ENCODE results near the gene FAM193A.

Gene FAM193A

DNA sequence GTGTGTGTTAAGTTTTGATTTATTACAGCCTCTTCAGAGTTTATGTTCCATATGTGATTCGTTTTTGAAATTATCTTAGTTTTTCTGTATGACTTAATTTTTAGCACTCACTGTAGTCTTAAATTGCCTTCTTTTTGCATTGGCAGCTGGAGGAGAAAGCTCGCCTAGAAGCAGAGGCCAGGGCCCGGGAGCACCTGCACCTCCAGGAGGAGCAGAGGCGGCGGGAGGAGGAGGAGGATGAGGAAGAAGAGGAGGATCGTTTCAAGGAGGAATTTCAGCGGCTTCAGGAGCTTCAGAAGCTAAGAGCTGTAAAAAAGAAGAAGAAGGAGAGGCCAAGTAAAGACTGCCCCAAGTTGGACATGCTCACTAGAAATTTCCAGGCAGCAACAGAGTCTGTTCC, 163.1 kb downstream of the FAM193A start:
- H3K36me3 ChIP-seq (ENCODE audit: low read depth) = peaks cover 93% of the 10 kb centered on the region

DNA sequence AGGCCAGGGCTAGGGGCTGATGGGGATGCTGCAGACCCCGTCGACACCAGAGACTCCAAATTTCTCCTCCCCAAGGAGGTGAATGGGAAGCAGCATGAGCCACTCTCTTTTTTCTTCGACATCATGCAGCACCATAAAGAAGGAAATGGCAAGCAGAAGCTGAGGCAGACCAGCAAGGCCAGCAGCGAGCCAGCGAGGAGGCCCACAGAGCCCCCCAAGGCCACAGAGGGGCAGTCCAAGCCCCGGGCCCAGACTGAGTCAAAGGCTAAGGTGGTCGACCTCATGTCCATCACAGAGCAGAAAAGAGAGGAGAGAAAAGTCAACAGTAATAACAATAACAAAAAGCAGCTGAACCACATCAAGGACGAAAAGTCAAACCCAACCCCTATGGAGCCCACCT, 163.6 kb downstream of the FAM193A start:
- H3K9me3 ChIP-seq (ENCODE audit: severe bottlenecking) = no peaks in the 10 kb centered on the region
- H3K27me3 ChIP-seq (ENCODE audit: insufficient read depth, poor library complexity, severe bottlenecking) = no peaks in the 10 kb centered on the region
- DNase-seq (ENCODE audit: low spot score) = no peak
- no peak overlapping the region for H3K4me3 ChIP-seq (ENCODE audit: severe bottlenecking)
- ATAC-seq (ENCODE audit: low read depth) = no peak
- H3K4me1 ChIP-seq (ENCODE audit: insufficient read depth, poor library complexity, severe bottlenecking) = no peaks in the 10 kb centered on the region
- peaks cover 92% of the 10 kb centered on the region for H3K36me3 ChIP-seq (ENCODE audit: low read depth)
- H3K27ac ChIP-seq (ENCODE audit: poor library complexity, severe bottlenecking) = no peak overlapping the region
- TF ChIP-seq, protein P1, sequence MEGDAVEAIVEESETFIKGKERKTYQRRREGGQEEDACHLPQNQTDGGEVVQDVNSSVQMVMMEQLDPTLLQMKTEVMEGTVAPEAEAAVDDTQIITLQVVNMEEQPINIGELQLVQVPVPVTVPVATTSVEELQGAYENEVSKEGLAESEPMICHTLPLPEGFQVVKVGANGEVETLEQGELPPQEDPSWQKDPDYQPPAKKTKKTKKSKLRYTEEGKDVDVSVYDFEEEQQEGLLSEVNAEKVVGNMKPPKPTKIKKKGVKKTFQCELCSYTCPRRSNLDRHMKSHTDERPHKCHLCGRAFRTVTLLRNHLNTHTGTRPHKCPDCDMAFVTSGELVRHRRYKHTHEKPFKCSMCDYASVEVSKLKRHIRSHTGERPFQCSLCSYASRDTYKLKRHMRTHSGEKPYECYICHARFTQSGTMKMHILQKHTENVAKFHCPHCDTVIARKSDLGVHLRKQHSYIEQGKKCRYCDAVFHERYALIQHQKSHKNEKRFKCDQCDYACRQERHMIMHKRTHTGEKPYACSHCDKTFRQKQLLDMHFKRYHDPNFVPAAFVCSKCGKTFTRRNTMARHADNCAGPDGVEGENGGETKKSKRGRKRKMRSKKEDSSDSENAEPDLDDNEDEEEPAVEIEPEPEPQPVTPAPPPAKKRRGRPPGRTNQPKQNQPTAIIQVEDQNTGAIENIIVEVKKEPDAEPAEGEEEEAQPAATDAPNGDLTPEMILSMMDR (IDR thresholded peaks at IDR 0.05; ENCODE audit: poor library complexity, severe bottlenecking) = no peak

More for the DNA sequence above, 163.1 kb downstream of the FAM193A start:
- TF ChIP-seq, protein P1 (IDR thresholded peaks at IDR 0.05; ENCODE audit: poor library complexity, severe bottlenecking) = no peak
- Histone ChIP-seq H3K27me3 (ENCODE audit: insufficient read depth, poor library complexity, severe bottlenecking) (no peaks in the 10 kb centered on the region), H3K4me3 (ENCODE audit: severe bottlenecking) (no peak overlapping the region), H3K9me3 (ENCODE audit: severe bottlenecking) (no peaks in the 10 kb centered on the region), H3K4me1 (ENCODE audit: insufficient read depth, poor library complexity, severe bottlenecking) (no peaks in the 10 kb centered on the region), H3K27ac (ENCODE audit: poor library complexity, severe bottlenecking) (no peak overlapping the region)
- ATAC-seq (ENCODE audit: low read depth) = no peak
- no peak for DNase-seq (ENCODE audit: low spot score)

DNA sequence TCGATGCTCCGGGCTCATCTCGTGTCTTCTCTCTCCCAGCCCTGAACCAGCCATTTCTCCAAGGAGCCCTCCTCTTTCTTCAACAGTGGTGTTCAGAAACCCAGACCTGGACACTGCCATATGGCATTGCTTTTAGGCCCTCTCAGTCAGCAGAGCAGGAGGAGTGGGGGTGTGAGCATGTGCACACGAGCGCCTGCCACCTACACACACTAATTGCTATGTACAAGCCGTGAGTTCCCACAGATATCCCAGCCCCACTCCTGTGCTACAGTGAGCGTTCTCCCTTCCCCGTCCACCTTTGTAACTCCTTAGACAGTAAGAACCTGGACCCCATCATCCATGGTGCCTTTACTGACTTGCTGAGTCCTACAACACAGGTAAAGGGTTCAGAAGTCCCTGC, 165.9 kb downstream of the FAM193A start:
- DNase-seq (ENCODE audit: low spot score) (no peak), ATAC-seq (ENCODE audit: low read depth) (no peak)
- Histone ChIP-seq H3K4me3 (ENCODE audit: severe bottlenecking) (no peak overlapping the region), H3K36me3 (ENCODE audit: low read depth) (peaks cover 68% of the 10 kb centered on the region), H3K27me3 (ENCODE audit: insufficient read depth, poor library complexity, severe bottlenecking) (no peaks in the 10 kb centered on the region), H3K4me1 (ENCODE audit: insufficient read depth, poor library complexity, severe bottlenecking) (no peaks in the 10 kb centered on the region), H3K27ac (ENCODE audit: poor library complexity, severe bottlenecking) (no peak overlapping the region), H3K9me3 (ENCODE audit: severe bottlenecking) (no peaks in the 10 kb centered on the region)
- TF ChIP-seq, protein P1 (IDR thresholded peaks at IDR 0.05; ENCODE audit: poor library complexity, severe bottlenecking) = no peak

DNA sequence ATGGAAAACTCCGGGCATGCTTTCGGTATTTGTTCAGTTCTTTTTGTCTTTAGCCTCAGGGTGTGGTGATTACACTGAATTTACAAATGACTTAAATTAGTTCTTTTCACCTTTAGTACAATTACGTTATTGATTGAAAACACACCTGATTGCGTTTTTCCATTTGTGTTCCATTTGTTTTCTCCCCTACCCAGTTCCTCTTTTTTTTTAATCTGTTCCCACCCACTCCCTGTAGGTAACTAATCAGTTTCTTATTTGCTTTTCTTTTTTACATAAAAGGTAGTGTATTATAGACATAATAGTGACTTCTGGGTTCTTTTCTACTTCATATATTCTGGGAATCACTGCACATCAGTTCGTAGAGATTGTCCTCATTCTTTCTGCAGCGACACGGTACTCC, 166.3 kb downstream of the FAM193A start:
- Histone ChIP-seq H3K27me3 (ENCODE audit: insufficient read depth, poor library complexity, severe bottlenecking) (no peaks in the 10 kb centered on the region), H3K36me3 (ENCODE audit: low read depth) (peaks cover 64% of the 10 kb centered on the region), H3K4me1 (ENCODE audit: insufficient read depth, poor library complexity, severe bottlenecking) (no peaks in the 10 kb centered on the region), H3K4me3 (ENCODE audit: severe bottlenecking) (no peak overlapping the region), H3K27ac (ENCODE audit: poor library complexity, severe bottlenecking) (no peak overlapping the region), H3K9me3 (ENCODE audit: severe bottlenecking) (no peaks in the 10 kb centered on the region)
- ATAC-seq (ENCODE audit: low read depth) (no peak), DNase-seq (ENCODE audit: low spot score) (no peak)
- TF ChIP-seq, protein P1 (IDR thresholded peaks at IDR 0.05; ENCODE audit: poor library complexity, severe bottlenecking) = no peak

DNA sequence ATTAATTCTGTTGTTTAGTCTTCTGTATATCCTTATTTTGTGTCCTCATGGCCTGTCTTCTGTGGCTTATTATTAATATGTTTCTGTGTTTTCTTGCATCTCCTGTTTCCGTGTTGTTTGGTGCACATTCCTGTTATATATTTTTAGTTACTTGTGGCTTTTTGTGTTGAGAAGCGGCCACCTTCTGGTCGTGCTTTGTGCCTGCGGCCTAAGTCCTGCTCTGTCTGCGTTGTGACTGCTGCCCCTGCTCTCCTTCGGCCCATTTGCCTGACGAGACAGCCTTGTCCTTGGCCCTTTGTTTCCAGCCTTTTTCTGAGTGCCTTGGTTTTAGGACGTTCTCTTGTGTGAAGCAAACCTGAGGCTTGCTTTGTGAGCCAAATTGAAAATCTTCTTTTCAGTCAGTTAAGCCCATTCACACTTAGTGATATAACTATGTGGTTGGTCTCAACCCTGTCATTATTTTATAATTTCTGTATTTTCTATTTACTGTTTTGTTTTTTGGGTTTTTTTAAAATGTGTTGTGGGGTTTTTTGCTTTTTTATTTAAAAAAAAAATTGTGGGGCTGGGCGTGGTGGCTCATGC, 175.9 kb downstream of the FAM193A start:
- H3K27me3 ChIP-seq (ENCODE audit: insufficient read depth, poor library complexity, severe bottlenecking) = no peaks in the 10 kb centered on the region
- H3K27ac ChIP-seq (ENCODE audit: poor library complexity, severe bottlenecking) = no peak overlapping the region
- ATAC-seq (ENCODE audit: low read depth) (no peak), DNase-seq (ENCODE audit: low spot score) (no peak)
- TF ChIP-seq, protein P1 (IDR thresholded peaks at IDR 0.05; ENCODE audit: poor library complexity, severe bottlenecking) = no peak
- H3K9me3 ChIP-seq (ENCODE audit: severe bottlenecking) = no peaks in the 10 kb centered on the region
- H3K4me1 ChIP-seq (ENCODE audit: insufficient read depth, poor library complexity, severe bottlenecking) = no peaks in the 10 kb centered on the region
- H3K36me3 ChIP-seq (ENCODE audit: low read depth) = peaks cover 26% of the 10 kb centered on the region
- H3K4me3 ChIP-seq (ENCODE audit: severe bottlenecking) = no peak overlapping the region
